A549 (cell line): ENCODE measurements around the gene E2F1. TPM values are rescaled to one million over a fixed set of nuclear protein-coding genes. Genes with fewer than 3 reads are reported as not detected.

Experiments
- ATAC-seq, 2 experiments: fragments of 200-7000 bp in 1 of 2; fragments of >200 bp in 1 of 2; cut with Nextera tagmentation in 1 of 2; cut with Tn5 transposase in 1 of 2; 3 replicates each; pipeline versions ENCODE4 v1.8.0 to v1.9.1; 2018 to 2020; ENCODE audit warnings: mild to moderate bottlenecking in 1 of 2, moderate library complexity in 1 of 2
- CTCF ChIA-PET: fragments of 300-600 bp; sonication (Branson Sonifier 250); formaldehyde crosslinking; extraction: SDS; loops from one replicate; lab custom pipeline; 2021; ENCODE audit warnings: antibody characterized with exemption, inconsistent platforms; lab: Yijun Ruan, JAX
- POLR2A ChIA-PET: fragments of 350-600 bp; formaldehyde crosslinking; extraction: SDS; loops from one replicate; lab custom pipeline; 2021; ENCODE audit warnings: antibody characterized with exemption, inconsistent platforms; lab: Yijun Ruan, JAX
- DNase-seq, 2 experiments: peaks; one replicate each; pipeline versions ENCODE4 v3.0.0 to v3.0.0-alpha.2; 2011 to 2016; ENCODE audit warnings: low read depth in 1 of 2, low spot score in 1 of 2
- FAIRE-seq: peaks from 2 replicates; lab custom pipeline; 2011; peaks lifted over from hg19 to GRCh38; lab: Jason Lieb, UNC
- H3K27ac ChIP-seq, 2 experiments: fragments of >200 bp; sonication (Bioruptor Twin); formaldehyde crosslinking; 3 replicates each; pipeline ENCODE4 v1.5.1; 2016 to 2017
- H3K4me1 ChIP-seq: fragments of >200 bp; sonication (Bioruptor Twin); formaldehyde crosslinking; 3 replicates; pipeline ENCODE4 v1.6.1; 2016
- H3K4me2 ChIP-seq: fragments of >200 bp; sonication (Bioruptor Twin); formaldehyde crosslinking; 3 replicates; pipeline ENCODE4 v1.6.1; 2016
- H3K4me3 ChIP-seq: fragments of >200 bp; sonication (Bioruptor Twin); formaldehyde crosslinking; 3 replicates; pipeline ENCODE4 v1.5.1; 2016
- H3K9me3 ChIP-seq: fragments of >200 bp; sonication (Bioruptor Twin); formaldehyde crosslinking; 3 replicates; pipeline ENCODE4 v1.6.1; 2016
- CBX2 ChIP-seq: fragments of 200-600 bp; sonication (generic); IDR thresholded peaks from 2 replicates; pipeline ENCODE4 v1.6.1; 2016; ENCODE audit warnings: low read depth, mild to moderate bottlenecking, borderline replicate concordance
- CBX8 ChIP-seq: fragments of 200-600 bp; sonication (generic); IDR thresholded peaks from 2 replicates; pipeline ENCODE4 v1.6.1; 2016
- CHD4 ChIP-seq: fragments of 200-600 bp; sonication (generic); IDR thresholded peaks from 2 replicates; pipeline ENCODE4 v1.6.1; 2016; ENCODE audit warnings: antibody characterized with exemption, mild to moderate bottlenecking, borderline replicate concordance
- EP300 ChIP-seq, 2 experiments: fragments of >200 bp; sonication (Bioruptor Twin); formaldehyde crosslinking; IDR thresholded peaks; 2 replicates in 1 of 2; 3 replicates in 1 of 2; pipeline ENCODE4 v1.6.1; 2016 to 2017
- GATA3 ChIP-seq: IDR thresholded peaks from 2 replicates; pipeline ENCODE4 v1.6.1; 2012; ENCODE audit warnings: borderline replicate concordance
- JUN ChIP-seq, 2 experiments: fragments of >200 bp; sonication (Bioruptor Twin); formaldehyde crosslinking; IDR thresholded peaks; 2 replicates in 1 of 2; 3 replicates in 1 of 2; pipeline ENCODE4 v1.6.1; 2016 to 2017
- KDM5A ChIP-seq: fragments of 200-600 bp; sonication (generic); IDR thresholded peaks from 2 replicates; pipeline ENCODE4 v1.6.1; 2016; ENCODE audit warnings: antibody characterized with exemption, mild to moderate bottlenecking
- MAFK ChIP-seq: fragments of 450-650 bp; IDR thresholded peaks from 2 replicates; pipeline ENCODE4 v1.6.1; 2014; ENCODE audit not compliant: partially characterized antibody
- RCOR1 ChIP-seq: fragments of 150-350 bp; IDR thresholded peaks from 2 replicates; pipeline ENCODE4 v1.6.1; 2014; ENCODE audit warnings: antibody characterized with exemption, low read length, low read depth
- RFX5 ChIP-seq: fragments of 450-650 bp; IDR thresholded peaks from 2 replicates; pipeline ENCODE4 v1.7.1; 2014; ENCODE audit warnings: antibody characterized with exemption, mild to moderate bottlenecking, moderate library complexity
- SREBF2 ChIP-seq: fragments of 450-650 bp; IDR thresholded peaks from 2 replicates; pipeline ENCODE4 v1.6.1; 2014; ENCODE audit warnings: mild to moderate bottlenecking, moderate library complexity
- ZFP36 ChIP-seq: fragments of 450-650 bp; IDR thresholded peaks from 2 replicates; pipeline ENCODE4 v1.6.1; 2014; ENCODE audit warnings: borderline replicate concordance; ENCODE audit not compliant: partially characterized antibody
- WGBS: methylation state at CpG from one replicate; pipeline ENCODE4 v1.1.6; 2017; ENCODE audit errors: missing lambda C conversion rate; 5-methylcytosine and 5-hydroxymethylcytosine counted together
- polyA plus RNA-seq, 4 experiments: library from polyadenylated mRNA; depleted of rRNA in 3 of 4; stranded (reverse); fragments of >200 nt; fragmentation: RNase III in 1 of 4; extraction: RNeasy Plus Mini Kit Qiagen cat#74134 plus additional on column Dnase treatment in 1 of 4; gene quantifications; 2 replicates in 3 of 4; 3 replicates in 1 of 4; pipeline ENCODE4 v1.2.3, GENCODE V29; 2011 to 2017
- TF ChIP-seq, protein P1 (sequence below): IDR thresholded peaks from 2 replicates; pipeline ENCODE4 v1.6.1; 2012
- TF ChIP-seq, protein P2 (sequence below): fragments of 150-350 bp; IDR thresholded peaks from 2 replicates; pipeline ENCODE4 v1.6.1; 2014; ENCODE audit warnings: low read depth, mild to moderate bottlenecking, low read length
- TF ChIP-seq, protein P3 (sequence below): fragments of >200 bp; sonication (Bioruptor Twin); formaldehyde crosslinking; IDR thresholded peaks from 3 replicates; pipeline ENCODE4 v1.5.1; 2016
- TF ChIP-seq, protein P4 (sequence below): fragments of >200 bp; sonication (Bioruptor Twin); formaldehyde crosslinking; IDR thresholded peaks from 3 replicates; pipeline ENCODE4 v1.6.1; 2016
- TF ChIP-seq, protein P5 (sequence below): fragments of >200 bp; sonication (Bioruptor Twin); formaldehyde crosslinking; IDR thresholded peaks from 2 replicates; pipeline ENCODE4 v1.6.1; 2016
- TF ChIP-seq, protein P6 (sequence below): IDR thresholded peaks from 2 replicates; pipeline ENCODE4 v1.6.1; 2012; ENCODE audit warnings: low read depth, borderline replicate concordance

Gene E2F1
- polyA plus RNA-seq, 2 of the 4 experiments (the other 2 are of a cell fraction) = 17.9 to 35.8 TPM

DNA sequence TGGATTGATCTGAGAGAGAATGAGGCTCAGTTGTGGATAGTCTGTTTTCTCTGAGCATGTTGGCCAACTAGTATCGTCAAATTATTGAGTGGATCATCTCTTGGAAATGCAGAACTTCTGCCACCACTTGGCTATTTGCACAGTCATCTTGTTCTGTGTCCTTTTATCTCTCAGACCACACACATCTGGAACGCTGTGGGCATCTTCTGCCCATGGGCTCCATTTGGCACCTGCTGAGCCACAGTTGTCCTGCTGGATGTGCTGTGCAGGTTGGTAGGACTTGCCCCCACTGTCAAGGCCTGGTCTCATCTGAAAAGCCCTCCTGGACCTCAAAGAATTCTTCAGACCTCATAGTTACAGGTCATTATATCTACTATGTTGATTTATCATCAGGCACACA, 40.8 kb downstream of the E2F1 start:
- ATAC-seq (no peak), DNase-seq (no peak), FAIRE-seq (no peak)
- Histone ChIP-seq H3K9me3 (no peaks in the 10 kb centered on the region), H3K27ac (no peak overlapping the region), H3K4me2 (no peak overlapping the region), H3K4me1 (no peaks in the 10 kb centered on the region), H3K4me3 (no peak overlapping the region)
- CTCF ChIA-PET = interaction anchor here (1.3 to 3.3 kb wide), 2 partner anchors 8 to 188 kb away, joined by 4 to 15 read pairs; no protein-coding TSS in a partner anchor
- 90% methylated on average over 2 of the region's 2 CpGs for WGBS
- POLR2A ChIA-PET = no interaction called here
- TF ChIP-seq KDM5A (no peak), CHD4 (no peak)
- TF ChIP-seq, protein P1, sequence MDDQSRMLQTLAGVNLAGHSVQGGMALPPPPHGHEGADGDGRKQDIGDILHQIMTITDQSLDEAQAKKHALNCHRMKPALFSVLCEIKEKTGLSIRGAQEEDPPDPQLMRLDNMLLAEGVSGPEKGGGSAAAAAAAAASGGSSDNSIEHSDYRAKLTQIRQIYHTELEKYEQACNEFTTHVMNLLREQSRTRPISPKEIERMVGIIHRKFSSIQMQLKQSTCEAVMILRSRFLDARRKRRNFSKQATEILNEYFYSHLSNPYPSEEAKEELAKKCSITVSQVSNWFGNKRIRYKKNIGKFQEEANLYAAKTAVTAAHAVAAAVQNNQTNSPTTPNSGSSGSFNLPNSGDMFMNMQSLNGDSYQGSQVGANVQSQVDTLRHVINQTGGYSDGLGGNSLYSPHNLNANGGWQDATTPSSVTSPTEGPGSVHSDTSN = no peak
- TF ChIP-seq, protein P2, sequence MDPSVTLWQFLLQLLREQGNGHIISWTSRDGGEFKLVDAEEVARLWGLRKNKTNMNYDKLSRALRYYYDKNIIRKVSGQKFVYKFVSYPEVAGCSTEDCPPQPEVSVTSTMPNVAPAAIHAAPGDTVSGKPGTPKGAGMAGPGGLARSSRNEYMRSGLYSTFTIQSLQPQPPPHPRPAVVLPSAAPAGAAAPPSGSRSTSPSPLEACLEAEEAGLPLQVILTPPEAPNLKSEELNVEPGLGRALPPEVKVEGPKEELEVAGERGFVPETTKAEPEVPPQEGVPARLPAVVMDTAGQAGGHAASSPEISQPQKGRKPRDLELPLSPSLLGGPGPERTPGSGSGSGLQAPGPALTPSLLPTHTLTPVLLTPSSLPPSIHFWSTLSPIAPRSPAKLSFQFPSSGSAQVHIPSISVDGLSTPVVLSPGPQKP = no peak
- TF ChIP-seq, protein P3, sequence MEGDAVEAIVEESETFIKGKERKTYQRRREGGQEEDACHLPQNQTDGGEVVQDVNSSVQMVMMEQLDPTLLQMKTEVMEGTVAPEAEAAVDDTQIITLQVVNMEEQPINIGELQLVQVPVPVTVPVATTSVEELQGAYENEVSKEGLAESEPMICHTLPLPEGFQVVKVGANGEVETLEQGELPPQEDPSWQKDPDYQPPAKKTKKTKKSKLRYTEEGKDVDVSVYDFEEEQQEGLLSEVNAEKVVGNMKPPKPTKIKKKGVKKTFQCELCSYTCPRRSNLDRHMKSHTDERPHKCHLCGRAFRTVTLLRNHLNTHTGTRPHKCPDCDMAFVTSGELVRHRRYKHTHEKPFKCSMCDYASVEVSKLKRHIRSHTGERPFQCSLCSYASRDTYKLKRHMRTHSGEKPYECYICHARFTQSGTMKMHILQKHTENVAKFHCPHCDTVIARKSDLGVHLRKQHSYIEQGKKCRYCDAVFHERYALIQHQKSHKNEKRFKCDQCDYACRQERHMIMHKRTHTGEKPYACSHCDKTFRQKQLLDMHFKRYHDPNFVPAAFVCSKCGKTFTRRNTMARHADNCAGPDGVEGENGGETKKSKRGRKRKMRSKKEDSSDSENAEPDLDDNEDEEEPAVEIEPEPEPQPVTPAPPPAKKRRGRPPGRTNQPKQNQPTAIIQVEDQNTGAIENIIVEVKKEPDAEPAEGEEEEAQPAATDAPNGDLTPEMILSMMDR = no peak
- TF ChIP-seq, protein P4, sequence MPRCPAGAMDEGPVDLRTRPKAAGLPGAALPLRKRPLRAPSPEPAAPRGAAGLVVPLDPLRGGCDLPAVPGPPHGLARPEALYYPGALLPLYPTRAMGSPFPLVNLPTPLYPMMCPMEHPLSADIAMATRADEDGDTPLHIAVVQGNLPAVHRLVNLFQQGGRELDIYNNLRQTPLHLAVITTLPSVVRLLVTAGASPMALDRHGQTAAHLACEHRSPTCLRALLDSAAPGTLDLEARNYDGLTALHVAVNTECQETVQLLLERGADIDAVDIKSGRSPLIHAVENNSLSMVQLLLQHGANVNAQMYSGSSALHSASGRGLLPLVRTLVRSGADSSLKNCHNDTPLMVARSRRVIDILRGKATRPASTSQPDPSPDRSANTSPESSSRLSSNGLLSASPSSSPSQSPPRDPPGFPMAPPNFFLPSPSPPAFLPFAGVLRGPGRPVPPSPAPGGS = no peak

DNA sequence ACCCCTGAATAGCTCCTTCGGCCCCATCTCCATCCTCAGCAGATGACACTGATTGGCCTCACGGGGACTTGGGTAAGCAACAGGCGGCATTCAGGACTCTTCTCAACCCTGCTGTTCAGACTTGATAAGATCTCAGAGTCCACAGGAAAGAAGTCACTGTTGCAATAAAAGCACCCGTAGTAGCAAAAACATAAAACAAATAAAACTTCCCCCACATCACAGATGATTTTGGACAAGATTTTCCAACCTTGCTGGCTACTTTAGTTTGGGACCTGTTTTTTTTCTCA, 41.2 kb downstream of the E2F1 start:
- ATAC-seq = no peak
- WGBS = 84% methylated on average over 4 of the region's 4 CpGs

DNA sequence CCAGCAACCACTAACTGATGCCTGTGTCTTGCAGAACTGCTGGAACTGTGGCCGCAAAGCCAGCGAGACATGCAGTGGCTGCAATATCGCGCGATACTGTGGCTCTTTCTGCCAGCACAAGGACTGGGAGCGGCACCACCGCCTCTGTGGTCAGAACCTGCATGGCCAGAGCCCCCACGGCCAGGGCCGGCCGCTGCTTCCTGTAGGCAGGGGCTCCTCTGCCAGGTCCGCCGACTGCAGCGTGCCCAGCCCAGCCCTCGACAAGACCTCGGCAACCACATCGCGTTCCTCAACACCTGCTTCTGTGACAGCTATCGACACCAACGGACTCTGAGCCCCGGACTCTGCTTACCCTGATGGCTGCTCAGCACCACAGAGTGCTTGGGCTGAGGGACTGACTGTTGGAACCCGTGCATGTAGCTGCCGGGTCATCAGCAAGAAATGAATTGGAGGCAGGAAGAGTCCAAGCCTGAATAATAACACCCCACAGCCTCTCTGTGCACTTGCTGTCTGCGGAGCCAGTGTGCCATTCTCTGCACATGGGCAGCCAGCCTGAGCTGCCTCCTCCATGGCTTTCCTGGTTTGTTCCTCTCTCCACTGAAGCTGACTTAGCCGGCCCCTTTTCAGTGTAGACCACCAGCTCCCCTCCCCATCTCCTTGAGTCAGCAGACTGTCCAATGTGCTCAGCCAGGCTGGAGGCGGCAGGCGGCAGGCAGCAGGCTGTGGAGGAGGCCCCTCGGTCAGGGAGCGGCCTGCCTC, 41.7 kb downstream of the E2F1 start:
- H3K9me3 ChIP-seq = no peaks in the 10 kb centered on the region
- ATAC-seq (no peak), DNase-seq (no peak)
- POLR2A ChIA-PET = no interaction called here
- no peak overlapping the region for H3K4me2 ChIP-seq
- no peak for TF ChIP-seq EP300 (IDR thresholded peaks at IDR 0.05)
- no peak for TF ChIP-seq ZFP36
- TF ChIP-seq, protein P5, sequence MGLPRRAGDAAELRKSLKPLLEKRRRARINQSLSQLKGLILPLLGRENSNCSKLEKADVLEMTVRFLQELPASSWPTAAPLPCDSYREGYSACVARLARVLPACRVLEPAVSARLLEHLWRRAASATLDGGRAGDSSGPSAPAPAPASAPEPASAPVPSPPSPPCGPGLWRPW = no peak
- no peak for TF ChIP-seq CBX2
- no peak for TF ChIP-seq JUN (IDR thresholded peaks at IDR 0.05)
- no peak for TF ChIP-seq CBX8
- no peak for TF ChIP-seq MAFK
- TF ChIP-seq, protein P6, sequence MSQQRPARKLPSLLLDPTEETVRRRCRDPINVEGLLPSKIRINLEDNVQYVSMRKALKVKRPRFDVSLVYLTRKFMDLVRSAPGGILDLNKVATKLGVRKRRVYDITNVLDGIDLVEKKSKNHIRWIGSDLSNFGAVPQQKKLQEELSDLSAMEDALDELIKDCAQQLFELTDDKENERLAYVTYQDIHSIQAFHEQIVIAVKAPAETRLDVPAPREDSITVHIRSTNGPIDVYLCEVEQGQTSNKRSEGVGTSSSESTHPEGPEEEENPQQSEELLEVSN = no peak
- no peak for TF ChIP-seq SREBF2
- TF ChIP-seq GATA3 = no peak
- TF ChIP-seq, protein P2 = no peak
- TF ChIP-seq, all 56 proteins: peak for 0
- FAIRE-seq = no peak
- WGBS = 95% methylated on average over 26 of the region's 28 CpGs
- H3K27ac ChIP-seq = no peak overlapping the region
- no peak overlapping the region for H3K4me3 ChIP-seq
- no peaks in the 10 kb centered on the region for H3K4me1 ChIP-seq
- CTCF ChIA-PET = interaction anchor here (1.3 kb wide), 1 partner anchor 9 kb away, joined by 4 read pairs; no protein-coding TSS in a partner anchor

More for the DNA sequence above, 41.2 kb downstream of the E2F1 start:
- H3K27ac ChIP-seq = no peak overlapping the region
- ChIA-PET CTCF (interaction anchor here (1.3 kb wide), 1 partner anchor 8 kb away, joined by 4 read pairs; no protein-coding TSS in a partner anchor), POLR2A (no interaction called here)
- no peak for FAIRE-seq
- H3K4me3 ChIP-seq = no peak overlapping the region
- TF ChIP-seq RFX5 = no peak
- no peak for TF ChIP-seq SREBF2
- no peak for TF ChIP-seq RCOR1
- H3K9me3 ChIP-seq = no peaks in the 10 kb centered on the region
- H3K4me2 ChIP-seq = no peak overlapping the region
- no peaks in the 10 kb centered on the region for H3K4me1 ChIP-seq
- no peak for DNase-seq
